Stimulated activated CD4-positive, alpha-beta T cell treated with anti-CD3 and anti-CD28 coated beads, Interleukin-4, amount 100 ng/mL, for 48 hours (primary cell): Measurements from ENCODE around the gene PCBP4.
"Not testable (repeated sequence)": the region's sequence is repeated elsewhere in the genome, so short reads cannot be mapped to it uniquely, and the experiment has no call there.

Source experiments
- DNase-seq, 2 donors: peaks; one replicate each; pipeline ENCODE4 v3.0.0-alpha.2; 2020; ENCODE audit warnings: low read depth in 2 of 2

Gene PCBP4

DNA sequence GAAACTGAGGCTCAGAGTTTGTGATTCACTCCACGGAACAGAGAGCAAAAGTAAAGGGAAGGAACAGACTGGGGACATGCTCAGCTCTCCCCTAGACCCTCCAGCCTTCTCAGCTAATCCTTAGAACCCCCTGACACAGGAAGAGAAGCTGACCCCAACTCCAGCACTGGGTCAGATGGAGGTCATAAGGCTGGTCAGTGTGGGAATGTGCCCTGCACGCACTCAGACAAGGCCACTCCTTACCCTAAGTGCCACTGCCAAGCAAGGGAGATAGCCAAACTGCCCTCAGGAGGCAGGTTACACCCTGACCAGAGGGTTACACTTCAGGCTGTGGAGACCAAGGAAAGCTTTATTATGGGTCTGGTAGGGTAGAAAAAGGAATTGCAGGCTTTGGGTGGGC lies 27.3 kb upstream of the PCBP4 start:
- DNase-seq, result no peak

DNA sequence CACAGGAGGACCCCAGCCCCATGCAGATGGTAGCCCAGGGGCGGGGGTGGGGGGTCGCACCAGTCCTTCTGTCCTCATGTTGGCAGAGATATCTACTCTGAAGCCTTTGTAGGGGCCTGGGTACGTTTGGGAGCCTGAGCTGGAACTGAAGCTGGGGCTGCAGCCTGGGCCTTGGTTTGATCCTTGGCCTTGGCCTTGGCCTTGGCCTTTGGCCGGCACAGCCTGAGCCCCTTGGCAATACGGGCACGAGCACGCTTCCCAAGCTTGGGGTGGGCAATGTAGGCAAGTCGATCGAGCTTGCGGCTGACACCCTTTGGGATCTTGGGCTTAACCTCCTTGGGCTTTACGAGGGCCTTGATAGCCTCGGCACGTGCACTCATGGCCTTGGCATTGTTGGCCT lies 26.4 kb upstream of the PCBP4 start:
- DNase-seq, result not testable (repeated sequence)

DNA sequence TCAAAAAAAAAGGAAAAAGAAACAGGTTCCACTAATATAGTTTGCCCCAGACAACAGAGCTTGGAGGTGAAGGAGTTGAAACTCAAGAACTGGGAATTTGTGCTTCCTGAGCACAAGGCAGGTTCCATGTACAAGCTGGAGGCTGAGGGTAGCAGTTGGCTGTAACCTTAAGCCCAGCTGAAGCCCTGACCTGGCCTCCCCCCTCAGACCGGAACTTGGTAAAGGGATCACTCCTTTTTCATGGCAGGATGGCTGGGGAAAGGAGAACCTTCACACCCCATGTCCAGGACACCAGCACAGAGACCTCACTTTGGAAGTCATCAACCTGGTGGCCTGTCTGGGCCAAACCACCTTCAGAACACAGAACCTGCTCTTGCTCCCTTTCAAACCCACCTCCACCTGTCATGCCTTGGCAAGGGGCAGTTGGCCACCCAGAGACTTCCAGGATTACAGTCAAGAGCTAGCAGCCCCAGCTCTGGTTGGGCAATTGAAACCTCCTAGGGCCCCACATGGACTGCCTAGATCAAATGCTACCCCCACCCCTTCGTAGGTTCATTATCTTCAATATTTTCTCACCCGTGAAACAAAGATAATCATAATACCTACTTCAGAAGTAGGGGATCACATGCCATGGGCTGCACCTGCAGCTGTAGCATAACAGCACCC lies 24.9 kb upstream of the PCBP4 start:
- DNase-seq, result no peak

DNA sequence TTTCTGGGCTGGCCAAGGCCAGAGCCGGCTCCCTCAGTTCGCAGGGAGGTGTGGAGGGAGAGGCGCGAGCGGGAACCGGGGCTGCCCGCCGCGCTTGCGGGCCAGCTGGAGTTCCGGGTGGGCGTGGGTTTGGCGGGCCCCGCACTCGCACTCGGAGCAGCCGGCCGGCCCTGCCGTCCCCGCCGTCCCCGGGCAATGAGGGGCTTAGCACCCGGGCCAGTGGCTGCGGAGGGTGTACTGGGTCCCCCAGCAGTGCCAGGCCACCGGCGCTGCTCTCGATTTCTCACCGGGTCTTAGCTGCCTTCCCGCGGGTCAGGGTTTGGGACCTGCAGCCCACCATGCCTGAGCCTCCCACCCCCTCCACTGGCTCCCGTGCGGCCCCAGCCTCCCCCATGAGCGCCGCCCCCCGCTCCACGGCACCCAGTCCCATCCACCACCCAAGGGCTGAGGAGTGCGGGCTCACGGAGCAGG lies 23.3 kb upstream of the PCBP4 start:
- DNase-seq, result not testable (repeated sequence)

DNA sequence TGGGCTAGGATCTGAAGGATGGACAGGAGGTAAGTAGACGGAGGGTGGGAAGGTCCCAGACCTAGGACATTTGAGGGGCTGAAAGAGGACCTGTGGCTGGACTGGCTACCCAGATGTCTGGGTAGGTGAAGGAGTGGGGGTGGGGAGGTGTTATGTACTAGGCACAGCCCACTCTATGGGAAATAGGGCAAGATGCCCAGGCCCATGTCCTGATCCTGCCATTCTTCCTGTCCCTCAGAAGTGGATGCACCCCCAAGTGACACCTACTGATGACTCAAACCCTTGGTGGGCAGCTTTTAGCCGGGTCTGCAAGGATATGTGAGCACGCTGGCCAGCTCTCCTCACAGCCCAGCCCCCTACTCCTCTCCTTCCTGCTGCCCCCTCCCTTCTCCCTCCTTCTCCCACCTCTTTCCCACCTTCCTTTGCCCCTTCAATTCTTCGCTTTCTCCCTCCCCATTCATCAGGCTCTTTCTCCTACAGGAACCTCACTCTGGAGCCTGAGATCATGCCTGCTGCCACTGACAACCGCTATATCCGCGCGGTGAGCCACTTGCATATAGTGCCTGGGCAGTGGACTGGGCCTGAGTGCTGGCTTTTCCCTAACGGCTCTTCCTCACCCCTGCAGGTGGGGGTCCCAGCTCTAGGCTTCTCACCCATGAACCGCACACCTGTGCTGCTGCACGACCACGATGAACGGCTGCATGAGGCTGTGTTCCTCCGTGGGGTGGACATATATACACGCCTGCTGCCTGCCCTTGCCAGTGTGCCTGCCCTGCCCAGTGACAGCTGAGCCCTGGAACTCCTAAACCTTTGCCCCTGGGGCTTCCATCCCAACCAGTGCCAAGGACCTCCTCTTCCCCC lies 21.3 kb upstream of the PCBP4 start:
- no peak for DNase-seq

DNA sequence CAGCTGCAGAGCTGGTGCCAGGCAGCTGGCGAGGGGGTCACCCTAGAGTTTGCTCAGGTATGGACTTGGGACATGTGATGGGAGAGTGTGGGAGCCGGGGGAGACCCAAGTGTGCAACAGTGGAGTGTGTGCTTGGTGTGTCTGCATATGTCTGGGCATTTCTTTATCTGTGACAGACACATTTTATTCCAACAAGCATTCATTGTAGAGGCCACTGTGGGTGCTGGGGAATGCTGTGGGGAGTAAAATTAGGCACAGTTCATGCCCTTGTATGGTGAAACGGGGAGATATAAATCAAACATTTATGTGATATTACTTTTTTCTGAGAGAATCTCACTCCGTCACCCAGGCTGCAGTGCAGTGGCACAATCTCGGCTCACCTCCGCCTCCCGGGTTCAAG lies 20.3 kb upstream of the PCBP4 start:
- no peak for DNase-seq

DNA sequence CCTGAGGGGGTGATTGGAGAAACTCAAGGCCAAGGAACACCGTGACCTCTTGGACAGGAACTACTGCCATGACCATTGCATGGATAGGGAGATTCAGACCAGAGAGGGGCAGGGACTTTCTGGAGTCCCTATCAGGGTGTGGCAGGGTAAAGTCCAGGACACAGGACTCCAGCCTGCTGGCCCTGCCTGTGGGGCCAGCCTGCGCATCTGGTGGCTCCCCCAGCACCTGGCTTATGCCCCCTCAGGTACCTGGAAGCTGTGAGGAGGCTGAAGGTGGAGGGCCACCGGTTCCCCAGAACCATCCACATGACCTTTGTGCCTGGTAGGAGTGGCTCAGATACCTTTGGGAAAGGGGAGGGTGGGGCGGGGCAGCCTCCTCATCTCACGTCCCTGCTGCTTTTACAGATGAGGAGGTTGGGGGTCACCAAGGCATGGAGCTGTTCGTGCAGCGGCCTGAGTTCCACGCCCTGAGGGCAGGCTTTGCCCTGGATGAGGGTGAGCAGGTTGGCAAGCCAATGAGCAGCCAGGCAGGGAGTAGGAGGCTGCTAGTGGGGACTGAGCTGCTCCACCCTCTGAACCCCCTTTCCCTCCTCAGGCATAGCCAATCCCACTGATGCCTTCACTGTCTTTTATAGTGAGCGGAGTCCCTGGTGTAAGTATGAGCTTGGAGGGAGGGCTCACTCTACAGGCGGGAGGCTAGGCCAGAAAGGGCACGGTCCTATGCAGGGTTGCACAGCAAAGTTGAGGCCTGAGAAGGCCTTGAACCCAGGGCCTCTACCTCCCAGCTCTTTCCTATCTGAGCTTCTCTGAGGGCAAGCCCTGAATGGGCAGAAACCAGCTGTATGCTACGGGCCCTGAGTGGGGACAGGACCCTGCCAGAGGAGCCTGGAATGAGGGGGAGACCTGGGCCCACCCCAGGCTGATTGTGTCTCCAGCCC lies 19.0 kb upstream of the PCBP4 start:
- no peak for DNase-seq

DNA sequence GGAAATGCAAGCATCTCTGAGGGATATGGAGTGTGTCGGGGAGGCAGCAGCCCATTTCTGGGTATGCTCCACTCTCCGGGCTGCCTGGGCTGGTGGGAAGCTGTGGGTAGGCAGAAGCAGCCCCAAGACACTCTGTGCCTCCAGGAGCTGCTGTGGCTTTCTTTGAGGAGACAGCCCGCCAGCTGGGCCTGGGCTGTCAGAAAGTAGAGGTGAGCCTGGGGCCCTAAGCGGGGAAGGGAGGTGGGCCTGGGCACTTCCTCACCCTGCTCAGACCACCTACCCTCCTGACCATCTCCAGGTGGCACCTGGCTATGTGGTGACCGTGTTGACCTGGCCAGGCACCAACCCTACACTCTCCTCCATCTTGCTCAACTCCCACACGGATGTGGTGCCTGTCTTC lies 17.8 kb upstream of the PCBP4 start:
- DNase-seq, result no peak

DNA sequence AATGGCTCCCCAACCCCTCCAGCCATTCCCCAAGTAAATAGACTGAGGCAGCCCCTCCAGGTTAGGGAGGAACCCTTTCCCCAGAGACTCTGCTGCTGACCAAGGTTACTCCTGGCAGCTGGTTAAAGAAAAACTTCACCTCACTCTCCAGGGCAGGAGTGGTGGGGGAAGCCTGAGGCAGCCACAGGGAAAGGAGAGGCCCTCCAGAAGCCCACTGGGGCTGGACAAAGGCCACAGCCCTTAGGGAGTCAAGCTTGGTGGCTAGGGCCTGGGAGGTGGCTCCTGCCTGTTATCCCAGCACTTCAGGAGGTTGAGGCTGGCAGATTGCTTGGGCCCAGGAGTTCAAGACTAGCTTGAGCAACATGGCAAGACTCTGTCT lies 17.0 kb upstream of the PCBP4 start:
- DNase-seq, result no peak

DNA sequence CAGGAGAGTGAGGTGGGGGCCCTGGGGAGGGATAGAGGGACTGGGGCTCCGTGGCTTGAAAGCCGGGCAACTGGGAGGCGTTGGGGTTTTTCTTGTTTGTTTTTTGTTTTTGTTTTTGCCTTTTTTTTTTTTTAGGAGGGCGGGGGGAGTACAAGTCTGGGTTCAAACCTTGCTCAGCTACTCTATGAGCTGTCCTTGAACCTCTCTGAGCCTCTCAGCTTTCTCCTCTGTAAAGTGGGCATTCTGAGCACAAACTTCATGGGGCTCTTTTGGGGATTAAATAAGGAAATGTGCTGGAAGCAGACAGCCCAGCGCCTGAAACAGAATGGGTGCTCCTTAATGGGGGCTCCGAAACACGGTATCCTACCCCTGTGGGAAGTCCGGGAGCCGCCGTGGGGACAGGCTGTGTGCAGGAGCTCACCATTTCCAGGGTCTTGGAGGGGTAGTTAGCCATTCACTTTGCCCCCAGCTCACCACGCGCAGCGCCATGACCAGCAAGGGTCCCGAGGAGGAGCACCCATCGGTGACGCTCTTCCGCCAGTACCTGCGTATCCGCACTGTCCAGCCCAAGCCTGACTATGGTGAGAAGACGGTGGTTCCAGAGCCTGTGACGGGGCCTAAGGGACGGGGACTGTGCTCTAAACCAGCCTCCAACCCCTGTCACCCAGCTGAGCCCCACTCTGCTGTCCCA lies 16.5 kb upstream of the PCBP4 start:
- no peak for DNase-seq

DNA sequence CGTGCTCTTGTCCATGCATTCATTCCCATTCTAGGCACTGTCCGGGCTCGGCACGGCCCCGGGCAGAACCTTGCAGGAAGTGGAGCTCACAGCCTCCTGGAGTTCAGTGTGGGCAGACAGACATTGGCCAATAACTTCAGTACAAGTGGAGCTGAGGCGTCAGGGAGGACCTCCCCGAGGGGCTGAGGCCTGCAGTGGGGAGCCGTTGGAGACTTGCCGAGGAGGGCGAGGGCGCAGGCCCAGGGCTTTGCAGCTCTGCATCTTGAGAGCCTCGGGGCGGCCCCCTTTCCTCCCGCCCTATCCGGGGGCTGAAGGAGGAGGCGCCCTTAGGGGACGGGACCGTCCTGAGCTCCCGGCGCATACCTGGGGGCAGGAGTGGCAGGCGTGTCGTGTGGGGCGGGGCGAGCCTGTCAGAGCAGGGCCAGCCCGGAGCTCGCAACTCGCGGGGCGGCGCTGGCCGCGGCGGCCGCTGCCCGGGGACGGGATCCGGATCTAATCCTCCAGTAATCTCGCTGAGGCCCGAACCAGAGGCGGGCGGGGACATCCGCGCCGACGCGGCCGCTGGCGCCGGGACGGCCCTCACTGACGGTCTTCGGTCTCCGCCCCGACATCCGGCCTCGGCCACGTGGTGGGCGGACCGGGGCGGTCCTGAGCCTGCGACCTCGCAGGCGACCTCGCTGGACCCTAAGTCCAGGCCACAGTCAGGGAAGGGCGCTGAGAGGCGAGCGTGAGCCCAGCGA lies 15.8 kb upstream of the PCBP4 start, which contains the start of gene ACY1:
Gene ACY1 (plus strand): TSS at position 698 of the 740 bp plus-strand sequence. CDS start 530 bp downstream, outside the sequence.
- peak; percentile 65 to 75 for DNase-seq

DNA sequence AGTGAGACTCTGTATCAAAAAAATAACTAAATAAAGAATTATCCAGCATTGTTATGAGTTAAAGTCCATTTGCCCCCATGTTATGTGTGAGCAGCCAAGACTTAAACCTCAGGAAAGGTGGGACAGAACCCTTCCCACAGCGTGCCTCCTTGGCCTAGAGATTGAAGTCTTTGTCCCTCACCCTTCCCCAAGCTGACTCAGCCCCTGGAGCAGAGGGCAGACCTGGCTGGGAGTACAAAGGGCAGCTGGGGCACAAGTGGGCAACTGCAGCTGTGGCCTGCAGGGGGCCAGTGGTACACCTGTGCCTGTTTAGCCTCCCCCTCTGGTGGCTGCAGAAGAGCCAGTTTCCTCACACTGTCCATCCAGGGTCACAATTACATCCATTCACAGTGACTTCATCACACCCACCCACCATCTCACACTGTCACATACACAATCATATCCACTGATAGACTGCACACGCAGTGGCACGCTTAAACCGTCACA lies 15.1 kb upstream of the PCBP4 start:
- DNase-seq, result no peak

DNA sequence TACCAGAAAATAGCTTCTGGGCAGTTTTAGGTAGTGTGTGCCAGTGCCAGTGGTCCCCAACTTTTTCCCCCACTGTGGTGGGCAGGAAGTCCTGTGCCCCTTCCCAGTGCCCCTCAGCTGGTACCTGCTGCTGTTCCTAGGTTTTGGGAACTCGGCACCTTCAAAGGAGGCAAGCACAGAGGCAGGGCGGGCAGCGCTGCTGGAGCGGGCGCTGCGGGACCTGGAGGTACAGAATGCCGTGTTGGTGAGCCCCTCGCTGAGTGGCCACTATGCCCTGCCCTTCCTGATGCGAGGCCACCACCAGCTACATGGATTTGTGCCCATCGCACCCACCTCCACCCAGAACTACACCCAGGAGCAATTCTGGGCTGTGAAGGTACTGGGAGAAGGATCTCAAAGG lies 13.0 kb upstream of the PCBP4 start:
- no peak for DNase-seq

DNA sequence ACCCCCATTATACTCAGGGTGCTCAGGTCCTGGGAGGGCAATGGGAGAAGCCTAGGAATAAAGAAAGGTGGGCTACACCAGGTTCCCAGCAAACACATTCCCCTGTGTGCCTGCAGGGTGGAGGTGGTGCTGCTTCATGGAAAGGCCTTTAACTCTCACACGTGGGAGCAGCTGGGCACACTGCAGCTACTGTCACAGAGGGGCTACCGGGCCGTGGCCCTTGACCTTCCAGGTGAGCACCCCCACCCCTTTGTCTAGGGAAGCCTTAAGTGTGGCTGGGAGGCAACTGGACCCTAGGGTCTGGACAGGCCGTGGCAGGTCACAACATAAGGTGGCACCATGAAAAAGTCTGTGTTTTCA lies 10.9 kb upstream of the PCBP4 start:
- DNase-seq, result no peak

DNA sequence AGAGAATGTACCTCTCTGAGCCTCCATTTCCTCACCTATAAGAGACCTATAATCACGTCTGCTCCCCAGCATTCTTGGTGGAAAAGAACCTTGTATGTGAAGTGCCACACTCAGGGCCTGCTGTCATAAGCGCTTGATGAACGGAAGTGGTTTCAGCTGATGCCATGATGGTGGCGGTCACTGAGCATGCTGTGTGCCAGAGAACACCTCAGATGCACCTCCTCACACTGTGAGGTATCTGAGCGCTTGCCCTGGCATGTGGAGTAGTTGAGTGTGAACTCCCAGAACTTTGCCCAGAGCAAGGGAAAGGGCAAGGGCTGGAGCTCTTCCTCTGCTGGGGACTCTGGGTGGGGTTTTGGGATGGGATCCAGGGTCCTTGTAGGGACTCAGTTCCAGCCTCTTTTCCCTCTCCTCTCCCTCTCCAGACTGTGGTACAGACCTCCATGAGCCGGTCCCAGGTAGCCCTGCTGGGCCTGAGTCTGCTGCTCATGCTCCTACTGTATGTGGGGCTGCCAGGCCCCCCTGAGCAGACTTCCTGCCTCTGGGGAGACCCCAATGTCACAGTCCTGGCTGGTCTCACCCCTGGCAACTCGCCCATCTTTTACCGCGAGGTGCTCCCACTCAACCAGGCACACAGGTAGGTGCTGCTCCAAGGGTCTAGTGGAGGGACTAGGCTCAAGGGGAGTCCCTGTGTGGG lies 10.3 kb upstream of the PCBP4 start:
- no peak for DNase-seq

DNA sequence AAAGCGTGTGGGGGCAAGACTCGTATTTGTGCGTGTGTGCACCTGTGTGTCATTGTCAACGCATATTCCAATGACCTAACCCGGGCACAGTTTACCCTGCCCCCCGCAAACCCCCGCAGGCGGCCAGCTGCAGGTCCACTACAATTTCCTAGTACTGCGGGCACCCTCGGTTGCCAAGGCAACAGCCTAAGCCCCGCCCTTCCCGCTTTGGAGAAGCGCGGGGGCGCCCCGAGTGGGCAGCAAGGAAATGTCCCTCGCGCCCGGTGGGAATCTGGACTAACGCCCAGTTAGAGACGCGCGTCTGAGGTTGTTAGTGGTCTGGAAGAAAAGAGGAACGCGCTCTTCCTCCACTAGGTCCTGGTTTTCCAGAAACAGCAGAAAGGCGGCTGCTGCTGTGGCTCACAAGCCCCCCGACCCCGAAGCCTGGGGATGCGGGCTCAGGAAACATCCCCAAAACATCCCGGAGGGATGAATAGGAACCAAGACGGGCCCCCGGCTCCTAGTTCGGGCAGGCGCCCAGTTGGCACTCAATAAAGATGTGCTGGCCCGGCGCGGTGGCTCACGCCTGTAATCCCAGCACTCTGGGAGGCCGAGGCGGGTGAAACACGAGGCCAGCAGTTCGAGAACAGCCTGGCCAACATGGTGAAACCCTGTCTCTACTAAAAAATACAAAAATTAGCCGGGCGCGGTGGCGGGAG lies 8.7 kb upstream of the PCBP4 start:
- no peak for DNase-seq

DNA sequence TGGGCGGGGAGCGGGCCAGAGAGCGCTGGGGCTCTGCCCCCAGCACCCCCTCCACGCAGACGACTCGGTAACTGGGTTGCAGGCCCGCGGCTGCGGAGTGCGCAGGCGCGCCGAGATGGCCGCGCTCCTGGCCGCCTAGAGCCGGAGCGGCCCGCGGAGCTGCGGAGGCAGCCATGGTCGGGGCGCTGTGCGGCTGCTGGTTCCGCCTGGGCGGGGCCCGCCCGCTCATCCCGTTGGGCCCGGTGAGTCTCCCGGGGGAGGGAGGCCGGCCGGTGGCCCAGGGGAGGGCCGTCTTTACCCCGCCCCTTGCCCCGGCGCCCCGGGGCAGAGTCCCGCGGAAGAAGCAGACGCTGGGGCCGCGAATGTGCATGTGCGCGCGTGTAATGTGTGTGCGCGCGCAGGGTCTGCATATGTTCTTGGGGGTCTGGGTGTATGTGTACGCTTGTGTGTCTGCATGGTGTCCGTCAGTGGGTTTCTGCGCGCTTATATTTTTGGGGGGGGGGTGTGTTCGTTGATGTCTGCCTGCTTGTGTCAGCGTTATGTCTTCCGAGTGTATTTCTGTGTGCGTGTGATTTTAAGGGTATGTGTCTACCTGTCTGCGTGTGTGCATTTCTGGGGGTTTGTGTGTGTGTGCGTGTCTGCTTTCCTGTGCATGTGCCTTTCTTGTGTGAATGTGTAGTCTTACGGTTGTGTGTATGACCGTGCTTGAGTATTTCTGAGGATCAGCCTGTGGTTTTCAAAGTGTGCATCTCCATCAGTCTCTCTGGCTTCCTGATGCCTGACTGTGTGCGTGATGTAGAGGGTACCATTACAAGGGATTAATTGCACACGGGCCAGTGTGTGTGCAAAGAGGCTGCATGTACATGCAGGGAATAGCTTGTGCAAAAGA lies 8.0 kb upstream of the PCBP4 start, which contains the start of gene ABHD14A:
Gene ABHD14A (plus strand): TSS at position 102 of the 889 bp plus-strand sequence. CDS start 72 bp downstream, at position 174.
- DNase-seq, result peak; percentile 47 to 60

DNA sequence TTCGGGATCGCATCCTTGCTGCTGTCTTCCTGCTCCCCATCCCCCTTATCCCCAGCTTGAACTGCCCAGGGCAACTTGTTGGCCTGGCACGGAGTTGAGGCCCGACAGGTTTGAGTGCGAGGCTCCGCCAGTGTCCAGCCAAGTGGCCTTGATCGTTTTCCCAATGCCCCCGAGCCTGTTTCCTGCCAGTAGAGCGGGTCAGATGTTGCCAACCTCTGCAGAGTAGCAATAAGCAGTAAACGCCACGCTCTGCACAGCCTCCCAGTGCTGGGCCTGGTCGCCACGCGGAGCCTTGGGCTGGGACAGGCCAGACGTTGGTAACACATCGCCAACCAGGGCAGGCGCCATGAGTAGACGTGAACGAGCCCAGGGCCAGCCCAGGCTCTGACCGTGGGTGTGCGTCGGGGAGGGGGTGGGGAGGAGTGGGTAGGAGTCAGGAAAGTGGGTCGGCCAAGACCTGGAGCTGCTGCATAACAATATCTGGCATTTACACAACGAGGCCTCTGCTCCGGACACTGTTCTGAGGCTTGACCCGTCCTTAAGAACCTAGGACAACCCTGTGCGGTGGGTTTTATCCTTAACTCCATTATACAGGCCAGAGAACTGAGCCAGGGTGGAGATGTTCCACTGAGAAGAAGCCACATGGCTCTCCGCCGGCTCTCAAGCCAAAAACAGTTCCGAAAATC lies 7.2 kb upstream of the PCBP4 start:
- no peak for DNase-seq
